Measurements from ENCODE around the gene TBK1.

The TBK1 gene

GRCh38 chr12:64461634-64462414 lies 9.9 kb downstream of the TBK1 start:
- TF ChIP-seq TAF1 (IDR thresholded peaks at IDR 0.05; ENCODE audit: borderline replicate concordance, insufficient read depth, low read length) (no peak), SIN3A (IDR thresholded peaks at IDR 0.05; ENCODE audit: borderline replicate concordance, insufficient read depth, low read length) (no peak), REST (IDR thresholded peaks at IDR 0.05; ENCODE audit: insufficient read depth in 1 of 2, low read depth in 2 of 2, low read length in 2 of 2) (no peak), POLR2AphosphoS5 (IDR thresholded peaks at IDR 0.05; ENCODE audit: low read depth, low read length) (no peak), FOXP2 (optimal IDR thresholded peaks at IDR 0.05; ENCODE audit: borderline replicate concordance, extremely low read depth, extremely low read length, insufficient read depth) (no peak)

- TF ChIP-seq TAF1 (IDR thresholded peaks at IDR 0.05; ENCODE audit: borderline replicate concordance, insufficient read depth, low read length) (no peak), POLR2AphosphoS5 (IDR thresholded peaks at IDR 0.05; ENCODE audit: low read depth, low read length) (no peak), REST (IDR thresholded peaks at IDR 0.05; ENCODE audit: insufficient read depth in 1 of 2, low read depth in 2 of 2, low read length in 2 of 2) (no peak), SIN3A (IDR thresholded peaks at IDR 0.05; ENCODE audit: borderline replicate concordance, insufficient read depth, low read length) (no peak), FOXP2 (optimal IDR thresholded peaks at IDR 0.05; ENCODE audit: borderline replicate concordance, extremely low read depth, extremely low read length, insufficient read depth) (no peak)
These were observed 14.3 kb downstream of the TBK1 start for GRCh38 chr12:64466178-64466577.

GRCh38 chr12:64468966-64469365 lies 17.0 kb downstream of the TBK1 start:
- TF ChIP-seq POLR2AphosphoS5 (IDR thresholded peaks at IDR 0.05; ENCODE audit: low read depth, low read length): no peak
- no peak for TF ChIP-seq SIN3A (IDR thresholded peaks at IDR 0.05; ENCODE audit: borderline replicate concordance, insufficient read depth, low read length)
- TF ChIP-seq REST (IDR thresholded peaks at IDR 0.05; ENCODE audit: insufficient read depth in 1 of 2, low read depth in 2 of 2, low read length in 2 of 2): no peak
- no peak for TF ChIP-seq TAF1 (IDR thresholded peaks at IDR 0.05; ENCODE audit: borderline replicate concordance, insufficient read depth, low read length)
- TF ChIP-seq FOXP2 (optimal IDR thresholded peaks at IDR 0.05; ENCODE audit: borderline replicate concordance, extremely low read depth, extremely low read length, insufficient read depth): no peak

GRCh38 chr12:64469455-64470142 lies 17.7 kb downstream of the TBK1 start:
- TF ChIP-seq REST (IDR thresholded peaks at IDR 0.05; ENCODE audit: insufficient read depth in 1 of 2, low read depth in 2 of 2, low read length in 2 of 2) (no peak), TAF1 (IDR thresholded peaks at IDR 0.05; ENCODE audit: borderline replicate concordance, insufficient read depth, low read length) (no peak), POLR2AphosphoS5 (IDR thresholded peaks at IDR 0.05; ENCODE audit: low read depth, low read length) (no peak), FOXP2 (optimal IDR thresholded peaks at IDR 0.05; ENCODE audit: borderline replicate concordance, extremely low read depth, extremely low read length, insufficient read depth) (no peak), SIN3A (IDR thresholded peaks at IDR 0.05; ENCODE audit: borderline replicate concordance, insufficient read depth, low read length) (no peak)
